Left colon (tissue), 2 donors: ENCODE results near the gene DENND2A. TPM values are rescaled to one million over a fixed set of nuclear protein-coding genes. Genes with fewer than 3 reads are reported as not detected.
"Not testable (repeated sequence)": the region's sequence is repeated elsewhere in the genome, so short reads cannot be mapped to it uniquely, and the experiment has no call there.

Source experiments
- ATAC-seq: fragments of 200-7000 bp; cut with Tn5 transposase; one replicate; pipeline ENCODE4 v1.9.1; 2020; ENCODE audit warnings: mild to moderate bottlenecking, moderate library complexity
- DNase-seq, 2 donors: peaks; one replicate each; pipeline ENCODE4 v3.0.0-alpha.2; 2020
- intact Hi-C, 2 donors: fragments of 100-400 bp; cut with DNase I in 1 of 2; cut with micrococcal nuclease in 1 of 2; formaldehyde crosslinking; loops; one replicate each; pipeline versions ENCODE4 v1.11.2 to v1.14.0; 2022; cut with DNase I, micrococcal nuclease
- total RNA-seq, 2 donors: library from RNA; stranded (reverse); fragmentation: NEBNext Ultra II Directional; extraction: Animal tissue kit (Norgen Biotek cat#: 25700); gene quantifications; one replicate each; pipeline ENCODE4 v1.2.1, GENCODE V29; 2021
- donor health status: DM: no; HTN: no; CAD: no.
- donor health status: DM: yes; HTN: yes; CAD: no.

Gene DENND2A
- total RNA-seq, 2 donors from 2014 or later: 6.8 to 8.2 TPM

DNA sequence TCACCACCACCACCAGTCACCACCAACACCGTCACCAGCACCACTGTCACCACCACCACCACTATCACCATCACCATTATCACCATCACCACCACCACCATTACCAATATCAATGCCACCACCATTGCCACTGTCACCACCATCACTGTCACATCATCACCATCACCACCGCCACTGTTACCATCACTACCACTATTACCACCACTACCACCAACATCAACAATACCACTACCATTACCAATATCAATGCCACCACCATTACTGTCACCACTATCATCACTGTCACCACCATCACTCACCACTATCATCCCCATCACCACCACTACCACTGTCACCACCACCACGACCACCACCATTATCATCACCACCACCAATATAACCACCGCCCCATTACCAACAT, 14.0 kb upstream of the DENND2A start:
- intact Hi-C loops: loop anchor here (5.0 kb wide), 1 partner anchor 137 kb away; no protein-coding TSS in a partner anchor
- DNase-seq: no peak
- no peak for ATAC-seq

DNA sequence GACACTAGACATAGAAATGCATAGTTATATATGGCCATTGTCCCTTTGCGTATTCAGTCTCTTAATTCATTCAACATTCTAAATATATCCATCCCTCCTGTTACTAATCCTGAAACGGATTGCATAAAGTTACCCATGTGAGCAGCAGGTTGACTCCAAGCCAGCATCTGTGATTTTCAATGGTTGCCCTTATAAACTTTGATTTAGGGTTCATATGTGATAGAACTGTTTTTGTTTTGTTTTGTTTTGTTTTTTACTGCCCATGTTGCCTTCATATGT, 13.4 kb upstream of the DENND2A start:
- intact Hi-C loops: loop anchor here (5.0 kb wide), 1 partner anchor 137 kb away; no protein-coding TSS in a partner anchor
- no peak for DNase-seq

DNA sequence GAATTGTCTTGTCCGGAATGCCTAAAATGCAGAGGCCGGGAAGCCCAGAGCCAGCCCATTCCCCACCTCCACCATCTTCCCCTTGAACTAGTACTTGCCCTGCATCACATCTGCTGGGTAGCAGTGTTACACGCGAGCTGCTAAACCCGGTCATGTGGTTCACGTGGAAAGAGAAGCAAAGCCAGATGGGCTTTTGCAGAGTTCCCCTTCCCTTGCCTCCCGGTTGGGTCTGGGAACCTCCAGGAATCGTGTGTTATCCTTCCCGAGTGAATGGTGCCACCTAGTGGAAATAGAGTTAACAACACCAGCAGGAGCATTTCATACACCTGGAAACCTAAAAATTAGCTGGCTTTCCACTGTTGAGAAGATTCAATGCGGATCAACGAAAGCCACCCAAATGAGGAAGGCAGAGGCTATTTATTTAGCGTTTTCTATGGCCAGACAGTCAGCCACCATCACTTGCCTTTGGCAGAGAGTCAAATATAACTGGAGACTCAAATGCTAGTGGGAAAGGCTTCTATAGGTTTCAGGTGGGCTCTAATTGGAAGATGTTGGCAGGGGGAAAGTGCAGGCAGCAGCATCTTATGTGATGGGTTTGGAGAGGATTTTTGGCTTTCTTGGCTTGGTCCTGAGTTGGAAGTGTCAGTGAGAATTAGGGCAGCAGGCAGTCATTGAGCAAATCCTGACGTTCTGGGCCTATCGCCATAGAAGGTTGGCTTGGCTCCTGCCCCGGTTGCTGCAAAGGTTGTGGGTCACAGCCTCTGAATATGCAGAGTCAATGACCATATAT, 12.9 kb upstream of the DENND2A start:
- DNase-seq (peak; percentile 47 to 55), ATAC-seq (peak; percentile 59)
- intact Hi-C loops: loop anchor here (5.0 kb wide), 1 partner anchor 136 kb away; no protein-coding TSS in a partner anchor

More for the DNA sequence above, 13.4 kb upstream of the DENND2A start:
- no peak for ATAC-seq

DNA sequence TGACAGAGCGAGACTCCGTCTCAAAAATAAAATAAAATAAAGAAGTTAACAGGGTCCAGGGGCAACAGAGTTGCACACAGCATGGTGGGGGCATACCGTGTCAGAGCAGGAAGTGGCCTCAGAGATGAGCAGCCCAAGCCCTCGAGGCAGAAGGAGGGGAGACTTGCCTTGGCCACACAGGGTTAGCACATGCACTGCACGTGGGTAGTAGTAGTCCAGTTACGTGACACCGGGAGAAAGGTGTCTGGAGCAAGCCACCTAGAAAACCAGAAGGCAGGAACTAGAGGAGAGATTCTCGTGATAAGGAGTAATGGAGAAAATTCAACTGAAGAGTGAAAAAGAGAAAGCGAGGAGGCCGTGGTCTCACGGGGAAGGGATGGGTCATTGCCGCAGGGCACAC, 9.8 kb upstream of the DENND2A start:
- DNase-seq (no peak), ATAC-seq (no peak)
- intact Hi-C loops: loop anchor here (5.0 kb wide), 1 partner anchor 133 kb away; no protein-coding TSS in a partner anchor

DNA sequence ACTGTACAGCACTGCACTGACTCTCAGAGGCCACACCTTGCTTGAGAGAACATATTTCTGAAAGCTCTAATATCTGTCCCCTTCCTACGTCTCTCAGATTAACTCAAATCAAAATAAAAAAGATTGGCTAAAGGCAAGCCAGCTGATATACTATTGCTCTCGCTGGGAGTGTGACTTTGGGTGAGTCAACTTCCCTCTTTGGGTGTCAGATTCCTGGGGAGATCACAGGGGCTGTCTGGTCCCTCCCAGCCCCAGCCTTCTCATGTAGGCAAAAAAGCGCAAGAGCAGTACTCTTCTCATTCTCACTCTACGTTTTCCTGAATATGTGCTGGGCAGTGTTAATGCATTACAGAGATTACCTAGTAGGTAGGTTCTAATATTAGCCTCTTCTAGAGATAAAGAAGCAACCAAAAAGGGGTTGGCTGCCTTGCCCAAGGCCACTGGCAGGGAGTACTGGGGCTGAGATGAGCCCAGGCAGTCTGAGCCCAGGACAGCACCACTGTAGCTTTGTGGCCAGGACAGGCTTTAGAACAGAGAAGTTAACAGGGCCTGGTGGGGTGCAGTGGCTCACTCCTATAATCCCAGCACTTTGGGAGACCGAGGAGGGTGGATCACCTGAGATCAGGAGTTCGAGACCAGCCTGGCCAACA, 9.1 kb upstream of the DENND2A start:
- no peak for ATAC-seq
- no peak for DNase-seq
- intact Hi-C loops: loop anchor here (5.0 kb wide), 1 partner anchor 132 kb away; no protein-coding TSS in a partner anchor

DNA sequence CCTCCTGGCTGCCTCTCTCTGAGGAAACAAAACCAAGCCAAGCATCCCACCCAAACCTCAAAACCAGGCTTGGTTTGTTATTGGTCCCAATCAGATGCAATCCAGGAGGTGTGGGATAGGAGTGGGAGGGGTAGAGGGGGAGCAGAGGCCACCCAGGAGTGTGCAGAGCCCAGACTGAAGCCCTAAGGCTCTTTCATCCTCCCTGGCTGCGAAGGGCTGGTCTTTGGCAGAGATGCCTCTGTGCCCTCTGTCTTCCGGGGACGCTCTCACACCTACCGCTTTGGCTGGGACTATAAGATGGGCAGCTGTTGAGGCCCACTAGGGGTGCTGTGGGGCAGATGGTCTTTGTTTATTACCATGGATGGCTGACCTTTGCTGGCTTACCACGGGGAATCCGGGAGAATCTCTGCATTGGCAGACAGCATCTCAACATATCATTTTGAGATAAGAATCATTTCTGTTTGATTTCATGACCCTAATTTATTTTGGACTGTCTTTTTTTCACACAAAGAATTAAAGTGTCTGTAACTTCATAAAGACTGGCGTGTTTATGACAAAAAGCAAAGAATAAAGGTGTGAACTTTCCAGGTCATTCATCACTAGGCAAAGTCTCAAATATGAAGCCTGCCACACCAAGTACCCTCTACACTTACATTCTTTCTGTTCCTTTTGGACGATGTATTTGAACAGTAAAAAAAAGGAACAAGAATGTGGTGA, 6.5 kb upstream of the DENND2A start:
- DNase-seq: peak in 1 of 2 donors; percentile 51
- ATAC-seq: peak; percentile 69
- intact Hi-C loops: no loop called here

DNA sequence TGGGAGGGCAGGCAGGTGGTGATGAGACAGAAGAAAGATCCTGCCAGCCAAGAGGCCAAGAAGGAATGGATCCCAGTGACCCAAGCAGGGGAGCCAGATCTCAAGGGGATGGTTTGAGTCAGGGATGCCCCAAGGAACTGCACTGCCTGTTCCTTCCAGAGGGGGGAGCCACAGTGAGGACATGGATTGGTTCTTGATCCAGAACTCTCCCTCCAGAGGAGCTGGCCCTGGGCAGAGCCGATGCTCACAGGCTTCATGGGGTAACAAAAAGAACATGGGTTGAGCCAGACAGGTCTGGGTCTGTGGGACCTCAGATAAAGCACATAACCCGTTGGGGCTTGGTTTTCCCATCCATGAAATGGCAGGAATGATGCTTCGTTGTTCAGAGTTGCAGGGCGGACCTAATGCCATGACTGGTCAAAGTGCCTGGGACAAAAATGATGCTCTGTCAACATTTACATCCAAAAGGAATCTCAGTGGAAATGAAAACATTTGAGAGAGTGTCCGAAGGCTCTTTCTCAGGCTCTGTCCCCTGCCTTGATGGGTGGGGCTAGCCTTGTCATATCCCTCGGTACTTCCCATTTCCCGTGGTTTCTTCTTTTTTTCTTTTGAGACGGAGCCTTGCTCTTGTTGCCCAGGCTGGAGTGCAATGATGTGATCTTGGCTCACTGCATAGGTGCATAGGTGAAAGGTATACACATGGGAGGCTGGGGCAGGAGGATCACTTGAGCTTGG, 4.7 kb upstream of the DENND2A start:
- intact Hi-C loops: no loop called here
- no peak for ATAC-seq
- no peak for DNase-seq

DNA sequence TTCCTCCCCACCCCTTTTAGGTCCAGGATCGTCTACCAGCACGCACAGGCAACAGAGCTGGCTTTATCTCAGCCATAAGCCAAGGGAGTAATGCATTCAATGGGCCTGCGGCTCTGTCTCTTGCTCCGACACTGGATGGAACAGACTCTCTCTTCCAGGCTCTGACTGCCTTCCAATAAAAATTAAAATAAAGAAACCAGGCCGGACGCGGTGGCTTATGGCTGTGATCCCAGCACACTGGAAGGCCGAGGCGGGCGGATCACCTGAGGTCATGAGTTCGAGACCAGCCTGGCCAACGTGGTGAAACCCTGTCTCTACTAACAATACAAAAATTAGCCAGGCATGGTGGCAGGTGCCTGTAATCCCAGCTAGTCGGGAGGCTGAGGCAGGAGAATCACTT, 4.1 kb upstream of the DENND2A start:
- intact Hi-C loops, DNase-seq, ATAC-seq: not testable (repeated sequence)

DNA sequence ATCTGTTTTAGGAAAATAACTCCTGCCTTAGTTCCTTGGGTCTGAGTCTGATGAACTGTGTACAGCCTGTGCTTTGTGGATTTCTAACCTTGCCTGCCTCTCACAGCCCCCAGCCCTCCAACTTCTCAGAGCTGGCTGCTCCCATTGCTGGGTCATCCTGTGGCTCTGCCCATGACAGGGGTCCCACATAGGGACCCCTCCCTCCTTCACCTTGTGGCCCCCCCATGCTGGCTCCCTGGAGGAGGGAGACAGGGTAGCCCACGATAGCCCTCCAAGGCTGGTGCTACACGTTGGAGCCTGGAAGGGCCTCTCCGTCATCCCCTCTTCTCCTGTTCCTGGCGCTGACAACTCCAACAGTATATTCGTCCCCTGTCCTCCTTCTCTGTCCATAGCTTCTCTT, 2.8 kb upstream of the DENND2A start:
- no peak for DNase-seq
- intact Hi-C loops: no loop called here
- ATAC-seq: no peak

DNA sequence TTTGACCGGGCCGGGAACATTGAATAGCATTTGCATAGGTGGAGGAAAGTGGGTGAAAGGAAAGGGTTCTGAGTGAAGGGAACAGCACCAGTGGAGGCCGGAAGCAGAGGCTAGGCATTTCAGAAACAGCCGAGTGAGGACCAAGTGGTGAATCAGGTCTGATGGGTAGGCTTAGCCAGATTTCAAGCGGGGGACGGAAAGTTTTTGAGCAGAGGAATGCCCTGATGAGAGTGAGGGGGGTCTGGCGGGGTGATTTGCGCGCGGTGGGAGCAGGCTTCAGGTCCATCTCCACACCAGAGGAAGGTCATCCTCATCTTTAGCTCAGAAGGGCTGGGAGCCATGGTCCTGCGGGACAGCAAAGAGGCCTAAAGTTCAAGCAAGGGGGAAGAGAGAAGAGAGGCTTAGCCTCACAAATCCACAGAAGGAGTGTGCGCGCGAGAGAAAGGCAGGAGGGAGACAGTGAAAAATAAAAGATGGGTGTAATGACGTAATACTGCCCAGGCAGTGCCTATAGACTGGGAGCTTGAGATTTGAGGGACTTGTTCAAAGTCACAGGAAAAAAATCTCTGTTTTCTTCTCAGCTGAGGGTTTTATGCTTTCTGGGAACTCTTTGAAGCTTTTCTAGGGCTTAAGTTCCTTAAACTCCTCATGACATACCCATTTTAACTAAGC, 1.0 kb upstream of the DENND2A start:
- intact Hi-C loops: no loop called here
- ATAC-seq (no peak), DNase-seq (no peak)

DNA sequence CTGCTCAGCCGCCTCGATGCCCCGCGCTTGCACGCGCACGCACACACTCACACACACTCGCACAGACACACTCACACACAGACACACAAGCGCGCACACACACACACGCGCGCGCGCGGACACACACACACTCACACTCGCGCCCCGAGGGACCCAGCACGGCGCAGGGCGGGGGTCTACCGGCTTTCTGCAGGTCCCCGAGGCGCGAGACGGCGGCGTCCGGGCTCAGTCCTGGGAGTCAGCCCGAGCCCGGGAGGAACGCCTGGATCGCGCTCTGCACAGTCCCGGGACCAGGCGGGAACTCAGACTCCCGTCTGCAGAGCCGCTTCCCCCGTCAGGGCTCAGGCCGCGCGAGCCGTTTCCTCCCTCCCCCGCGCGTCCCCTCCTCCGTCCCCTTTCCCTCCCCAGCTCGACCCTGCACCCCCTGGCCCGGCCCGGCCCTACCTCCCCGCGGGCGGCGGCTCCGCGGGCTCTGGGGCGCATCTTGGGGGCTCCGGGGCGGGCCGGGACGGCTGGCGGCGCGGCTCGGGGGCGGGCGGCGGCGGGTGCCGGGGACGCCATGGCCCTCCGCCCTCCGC, 464 bp downstream of the DENND2A start:
- intact Hi-C loops: no loop called here
- ATAC-seq (peak; percentile 78), DNase-seq (peak in 1 of 2 donors; percentile 55)

DNA sequence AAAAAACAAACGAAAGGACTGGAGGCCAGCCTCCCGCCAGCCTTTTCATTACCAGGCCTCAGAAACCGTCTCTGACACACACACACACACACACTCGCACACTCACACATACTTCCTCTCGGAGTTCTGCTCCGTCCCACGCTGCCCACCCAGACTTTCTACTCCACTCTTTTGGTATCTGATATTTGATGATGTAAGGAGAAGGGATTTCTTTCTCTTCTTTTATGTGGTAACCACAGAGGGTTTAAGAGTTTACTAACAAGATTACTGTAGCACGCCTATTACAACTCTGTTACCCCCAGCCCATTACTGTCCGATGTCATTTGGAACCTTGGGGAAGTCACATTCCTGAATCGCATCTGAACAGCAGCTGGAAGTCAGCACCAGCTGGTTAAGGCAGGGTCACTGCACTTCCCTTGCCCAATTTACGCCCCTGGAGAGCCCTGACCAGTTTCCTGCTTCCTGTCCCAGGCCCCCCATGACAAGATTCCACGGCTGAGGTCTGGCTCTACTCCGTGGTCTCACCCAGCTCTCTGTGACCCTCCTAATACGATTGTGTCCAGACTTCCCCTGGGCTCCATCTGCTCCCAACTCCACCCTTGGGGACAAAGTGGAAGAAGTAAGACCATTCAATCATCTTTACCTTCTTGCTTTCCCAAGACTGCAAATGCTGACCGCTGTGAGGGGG, 1.1 kb downstream of the DENND2A start:
- ATAC-seq (peak; percentile 19), DNase-seq (peak in 1 of 2 donors; percentile 33)
- intact Hi-C loops: no loop called here

DNA sequence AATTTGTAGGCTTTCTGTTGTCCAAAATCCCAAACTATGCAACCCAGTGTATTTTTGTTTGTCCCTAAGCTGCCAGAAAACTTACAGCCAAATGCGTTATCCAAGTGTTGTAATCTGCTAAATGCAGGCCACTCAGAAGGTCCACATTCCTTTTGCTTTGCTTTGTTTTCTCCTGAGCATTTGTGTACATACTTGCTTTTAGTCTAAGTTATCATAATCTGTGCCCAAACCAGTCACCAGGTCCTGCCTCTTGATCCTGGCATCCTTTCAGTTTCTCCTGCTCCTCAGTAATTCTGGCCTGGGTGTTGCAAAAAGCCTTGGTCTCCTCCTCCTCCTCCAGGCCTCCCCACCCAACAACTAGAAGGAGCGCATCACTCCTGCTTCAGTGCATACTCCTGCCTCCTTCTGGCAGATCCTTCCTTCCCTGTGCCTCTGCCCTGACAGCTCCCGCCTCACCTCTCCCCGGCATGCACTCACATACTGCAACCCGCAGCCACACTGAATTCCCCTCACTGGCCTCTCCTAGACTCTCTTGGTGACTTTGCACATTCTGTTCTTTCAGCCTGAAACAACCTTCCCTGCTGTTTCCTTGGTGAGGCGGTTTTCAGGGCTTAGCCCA, 2.3 kb downstream of the DENND2A start:
- no peak for ATAC-seq
- peak in 1 of 2 donors; percentile 34 for DNase-seq
- intact Hi-C loops: no loop called here

DNA sequence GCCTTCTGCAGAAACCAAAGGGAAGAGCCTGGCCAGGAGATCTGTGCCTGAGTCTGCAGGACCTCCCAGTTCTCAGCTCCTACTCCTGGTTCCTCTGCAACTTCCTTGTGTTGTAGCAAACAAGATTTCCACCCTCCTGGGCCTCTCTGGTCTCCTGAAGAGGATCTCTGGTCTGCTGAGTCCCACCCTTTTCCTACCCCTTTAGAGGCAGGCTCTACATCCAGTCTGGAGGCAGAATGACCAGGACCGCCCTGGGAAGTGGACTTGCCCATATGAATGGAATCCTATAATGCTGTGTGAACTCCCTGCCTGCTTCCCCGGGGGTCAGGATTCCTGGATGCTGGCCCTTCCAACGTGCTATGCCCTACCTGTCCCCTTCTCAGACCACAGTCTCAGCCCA, 3.2 kb downstream of the DENND2A start:
- no peak for DNase-seq
- intact Hi-C loops: no loop called here
- no peak for ATAC-seq

DNA sequence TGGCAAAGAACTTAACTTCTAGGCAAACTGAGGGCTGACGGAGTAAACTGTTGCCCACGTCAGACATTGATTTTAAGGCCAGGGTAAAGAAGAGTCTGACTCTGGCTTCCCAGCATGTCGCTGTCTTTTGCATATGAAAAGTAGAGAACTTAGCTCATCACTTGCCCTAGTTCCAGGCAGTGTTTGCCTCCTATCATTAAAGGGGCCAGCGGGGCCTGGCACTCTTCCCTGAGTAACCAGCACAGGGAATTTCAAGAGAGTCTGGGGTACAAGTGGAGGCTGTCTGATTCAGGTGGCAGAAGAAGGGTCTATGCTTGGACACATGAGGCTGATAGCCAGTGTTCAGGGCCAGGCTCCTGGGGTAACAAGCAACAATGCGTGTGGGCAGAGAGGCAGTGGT, 4.8 kb downstream of the DENND2A start:
- no peak for DNase-seq
- intact Hi-C loops: no loop called here

DNA sequence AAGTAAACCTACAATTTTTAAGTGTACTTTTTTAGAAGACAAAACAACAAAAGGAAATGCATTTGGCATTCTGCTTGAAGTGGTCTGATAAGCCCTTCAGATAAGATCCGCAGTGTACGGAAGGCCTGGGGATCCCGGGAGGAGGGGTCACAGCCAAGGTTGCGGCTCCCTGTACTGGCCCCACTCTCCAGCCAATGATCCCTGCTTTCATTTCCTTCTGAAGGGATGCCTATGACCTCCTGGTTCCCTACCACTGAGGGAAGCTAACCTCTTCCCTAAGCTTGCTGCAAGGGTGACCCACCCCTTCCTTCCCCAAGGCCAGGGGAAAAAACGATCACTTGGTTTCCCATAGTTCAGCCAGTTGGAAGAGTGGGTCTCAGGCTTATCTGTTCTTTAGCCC, 5.3 kb downstream of the DENND2A start:
- ATAC-seq: no peak
- no peak for DNase-seq
- intact Hi-C loops: no loop called here

More for the DNA sequence above, 4.8 kb downstream of the DENND2A start:
- no peak for ATAC-seq

DNA sequence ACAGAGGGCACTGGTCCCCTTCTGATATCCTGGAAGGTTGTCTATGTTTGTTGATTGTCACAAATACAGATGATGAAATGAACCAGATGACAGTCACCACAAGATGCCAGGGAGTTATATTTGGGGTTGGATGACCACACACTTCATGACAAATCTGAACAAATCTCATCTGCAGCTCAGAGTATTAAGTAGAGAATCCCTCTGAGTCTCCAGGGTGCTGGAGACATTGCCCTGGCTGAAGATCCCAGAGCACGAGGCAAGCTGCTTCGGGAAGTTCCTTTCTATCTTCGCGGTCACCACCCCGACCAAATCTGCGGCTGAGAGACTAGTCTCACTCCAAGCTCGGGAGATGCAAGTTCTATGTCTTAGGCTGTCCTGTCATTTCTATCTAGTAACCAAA, 9.0 kb downstream of the DENND2A start:
- ATAC-seq (no peak), DNase-seq (no peak)
- intact Hi-C loops: no loop called here
